Activated gamma-delta T cell treated with anti-CD3 and anti-CD28 coated beads, Interleukin-2, amount 50 U/mL, for 16 hours (primary cell): ENCODE results near the gene SIX3.

Experiments used
- DNase-seq: peaks from one replicate; pipeline ENCODE4 v3.0.0-alpha.2; 2020; ENCODE audit warnings: low read depth

Gene SIX3

DNA sequence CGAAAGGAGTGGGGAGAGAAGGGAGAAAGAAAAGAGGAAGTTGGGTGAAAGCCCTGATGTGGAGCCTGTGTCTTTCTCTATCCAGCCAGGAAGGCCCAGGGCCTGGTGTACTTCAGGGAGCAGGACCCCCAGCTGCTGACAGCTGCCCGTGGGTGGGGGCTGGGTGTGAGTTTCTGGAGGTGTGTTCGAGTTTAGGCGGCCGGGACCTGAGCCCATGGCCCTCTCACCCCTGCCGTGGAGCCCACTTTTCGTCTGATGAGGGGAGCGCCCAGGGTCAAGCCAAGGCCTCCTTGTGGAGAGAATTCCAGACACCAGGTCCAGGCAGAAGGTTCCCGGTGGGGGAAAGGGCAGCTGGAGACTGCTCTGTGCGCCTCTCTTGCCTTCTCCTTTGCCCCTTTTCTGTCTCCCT, 2.2 kb downstream of the SIX3 start:
- no peak for DNase-seq

DNA sequence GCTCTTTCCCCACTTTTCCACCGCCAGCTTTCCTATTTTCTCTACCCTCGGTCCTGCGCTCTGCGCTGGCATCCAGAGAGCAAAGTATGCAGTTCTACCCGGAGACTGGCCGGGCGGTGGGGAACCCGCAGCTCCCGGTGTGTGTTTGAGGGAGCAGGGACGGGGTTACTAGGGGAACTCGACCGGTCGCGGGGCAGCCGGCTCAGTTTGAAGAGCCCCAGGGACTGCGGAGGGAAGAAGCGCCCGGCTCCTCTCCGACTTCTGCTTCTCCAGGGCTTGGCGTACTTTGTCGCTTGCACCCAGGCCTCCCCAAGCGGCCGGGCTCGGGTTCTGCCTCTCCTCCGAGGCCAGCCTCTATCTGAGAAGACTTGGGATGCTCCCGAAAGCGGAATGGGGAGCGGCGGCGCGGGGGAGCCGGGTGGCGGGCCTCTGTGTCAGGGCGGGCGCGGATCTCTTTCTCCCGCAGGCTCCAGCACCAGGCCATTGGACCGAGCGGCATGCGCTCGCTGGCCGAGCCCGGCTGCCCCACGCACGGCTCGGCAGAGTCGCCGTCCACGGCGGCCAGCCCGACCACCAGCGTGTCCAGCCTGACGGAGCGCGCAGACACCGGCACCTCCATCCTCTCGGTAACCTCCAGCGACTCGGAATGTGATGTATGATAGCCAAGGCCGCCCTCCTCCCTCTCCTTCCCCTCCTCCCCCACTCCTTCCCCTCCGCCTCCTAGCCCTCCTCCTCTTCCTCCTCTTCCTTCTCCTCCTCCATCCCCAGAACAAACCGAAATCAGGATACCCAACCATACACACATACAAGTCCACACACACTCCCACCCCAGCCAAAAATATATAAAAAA, 2.8 kb downstream of the SIX3 start:
- no peak for DNase-seq

DNA sequence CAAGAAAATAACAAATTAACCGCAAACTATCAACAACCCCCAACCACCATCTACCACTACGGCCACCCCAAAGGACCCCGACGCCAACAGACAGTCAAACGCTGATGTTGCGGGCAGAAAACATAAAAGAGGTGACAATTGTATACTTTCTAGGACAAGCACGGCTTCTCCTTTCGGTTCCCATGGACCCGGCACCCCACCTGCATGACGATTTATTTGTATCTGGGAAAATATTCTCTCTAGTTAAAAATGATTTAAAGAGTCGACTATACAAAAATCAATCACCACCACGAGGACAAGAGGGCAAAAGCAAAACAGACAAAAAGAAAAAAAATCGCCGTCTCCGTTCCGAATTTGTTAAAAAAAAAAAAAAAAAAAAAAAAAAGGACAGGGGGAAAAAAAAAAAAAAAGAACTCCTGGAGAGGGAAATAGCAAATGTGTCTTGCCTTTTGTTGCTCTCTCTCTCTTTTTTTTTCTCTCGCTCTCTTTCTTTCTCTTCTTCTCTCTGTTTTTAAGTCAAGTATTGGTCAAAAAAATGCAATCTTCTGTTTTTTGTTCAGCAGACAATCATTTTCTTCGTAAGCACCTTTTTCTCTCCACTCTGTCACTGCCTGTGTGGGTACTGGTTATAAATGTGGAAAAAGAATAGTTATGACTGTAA, 3.6 kb downstream of the SIX3 start:
- DNase-seq: no peak

DNA sequence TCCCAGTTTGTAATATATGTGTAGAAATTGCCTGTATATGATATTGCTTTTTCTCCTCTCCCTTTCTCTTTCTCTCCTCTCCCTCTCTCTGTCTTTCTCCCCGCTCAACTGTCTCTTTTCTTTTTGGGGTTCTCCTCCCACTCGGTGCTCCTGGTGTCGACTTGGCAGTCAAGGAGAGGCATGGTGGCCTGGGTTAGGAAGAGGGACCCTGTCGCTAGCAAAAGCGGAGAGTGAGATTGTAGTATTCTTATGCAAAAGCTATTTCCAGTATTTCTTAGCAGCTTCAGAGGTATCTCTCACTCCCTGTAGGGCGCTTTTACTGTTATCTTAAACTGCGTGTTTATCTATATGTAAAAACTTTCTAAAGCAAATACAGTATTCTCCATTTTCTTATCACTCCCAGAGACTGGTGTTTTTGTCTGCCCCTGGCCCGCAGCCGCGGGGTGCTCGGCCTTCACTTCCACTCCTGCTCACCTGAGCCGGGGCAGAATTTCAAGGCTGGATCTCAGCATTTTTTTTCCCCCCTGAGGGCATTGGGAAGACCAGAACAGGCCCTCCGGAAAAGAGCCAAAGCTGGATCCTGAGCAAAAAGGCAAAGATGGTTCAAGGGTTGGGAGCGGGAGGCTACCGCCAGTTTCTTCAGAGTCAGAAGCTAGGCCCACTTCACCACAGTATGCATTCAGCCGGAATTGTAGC, 4.3 kb downstream of the SIX3 start:
- no peak for DNase-seq

DNA sequence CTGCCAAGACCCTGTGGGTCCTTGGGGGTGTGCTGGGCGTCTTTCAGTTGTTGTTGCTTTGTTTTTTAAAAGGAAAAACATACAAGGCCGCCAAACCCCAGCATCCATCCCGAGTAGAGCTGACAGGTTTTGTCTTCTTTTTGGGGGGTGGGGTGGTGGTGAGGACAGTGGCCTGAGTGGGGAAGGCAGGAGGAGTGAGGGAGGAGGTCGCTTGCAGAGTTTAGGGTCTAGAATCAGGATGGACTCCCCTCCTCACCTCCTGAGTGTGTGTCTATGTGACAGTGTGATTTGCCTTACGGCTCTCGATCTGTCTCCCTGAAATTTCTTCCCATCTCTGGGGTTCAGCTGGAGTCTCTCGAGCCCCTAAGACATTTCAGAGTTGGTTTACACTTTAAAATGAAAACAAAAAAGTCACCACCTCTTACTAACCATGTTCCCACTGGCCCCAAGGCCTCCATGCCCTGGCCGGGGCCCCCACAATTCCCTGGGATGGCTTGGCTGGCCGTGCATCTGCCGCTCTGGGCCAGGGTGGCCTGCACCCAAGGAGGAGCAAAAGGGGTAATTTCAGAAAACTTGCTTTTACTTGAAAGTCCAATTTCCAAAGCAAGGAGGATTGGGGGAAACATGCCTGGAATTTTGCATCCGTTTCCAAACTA, 5.0 kb downstream of the SIX3 start:
- DNase-seq: no peak

DNA sequence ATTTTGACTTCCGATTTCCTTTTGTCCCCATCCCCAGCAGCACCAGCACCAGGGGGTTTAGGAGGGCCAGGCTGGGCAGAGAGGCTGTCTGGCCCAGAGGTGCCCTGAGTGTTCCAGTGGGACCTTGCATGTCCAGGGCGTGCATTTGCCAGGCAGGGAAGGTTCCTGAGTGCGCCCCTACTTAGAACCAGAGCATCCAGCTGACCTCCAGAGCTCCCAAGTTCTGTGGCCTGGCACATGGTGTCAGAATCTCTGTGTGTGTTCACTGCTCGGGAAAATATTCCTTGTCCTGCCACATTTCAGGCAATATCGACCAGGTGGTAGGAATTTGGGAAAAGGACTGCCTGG, 5.5 kb downstream of the SIX3 start:
- DNase-seq: no peak

DNA sequence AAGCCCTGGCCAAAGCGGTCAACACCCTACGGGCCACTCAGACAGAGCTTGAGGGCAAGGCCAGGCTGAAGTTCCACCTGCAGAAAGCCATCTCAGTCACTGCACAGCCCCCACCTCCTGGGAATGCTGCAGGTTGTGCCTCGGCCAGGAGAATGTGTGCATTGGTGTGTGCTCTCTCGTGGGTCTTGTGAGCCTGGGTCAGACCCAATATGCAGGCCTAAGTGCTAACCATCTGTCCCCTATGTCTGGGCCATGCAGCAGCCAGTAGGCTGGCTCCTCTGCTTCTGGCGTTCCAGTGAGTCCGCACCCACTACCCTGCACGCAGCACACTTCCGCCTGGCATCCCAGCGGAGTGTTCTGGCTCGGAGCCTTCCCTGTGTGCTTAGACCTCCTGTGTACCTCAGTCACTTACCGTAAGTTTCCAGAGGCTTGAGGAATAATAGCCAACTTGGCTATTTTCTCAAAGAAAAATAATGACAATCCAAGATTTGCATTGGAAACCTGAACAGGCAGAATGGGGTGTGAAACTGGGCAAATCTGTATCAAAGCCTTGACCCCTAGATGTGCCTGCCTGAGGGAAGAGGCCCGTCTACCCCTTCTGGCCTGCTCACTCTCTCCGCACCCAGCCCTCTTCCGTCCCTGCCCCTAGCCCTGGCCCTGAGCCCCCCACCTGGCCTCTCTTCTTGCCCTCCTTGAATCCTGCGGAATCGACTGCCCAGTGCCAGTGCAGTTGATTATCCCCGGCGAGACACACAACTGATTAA, 7.2 kb downstream of the SIX3 start:
- no peak for DNase-seq

DNA sequence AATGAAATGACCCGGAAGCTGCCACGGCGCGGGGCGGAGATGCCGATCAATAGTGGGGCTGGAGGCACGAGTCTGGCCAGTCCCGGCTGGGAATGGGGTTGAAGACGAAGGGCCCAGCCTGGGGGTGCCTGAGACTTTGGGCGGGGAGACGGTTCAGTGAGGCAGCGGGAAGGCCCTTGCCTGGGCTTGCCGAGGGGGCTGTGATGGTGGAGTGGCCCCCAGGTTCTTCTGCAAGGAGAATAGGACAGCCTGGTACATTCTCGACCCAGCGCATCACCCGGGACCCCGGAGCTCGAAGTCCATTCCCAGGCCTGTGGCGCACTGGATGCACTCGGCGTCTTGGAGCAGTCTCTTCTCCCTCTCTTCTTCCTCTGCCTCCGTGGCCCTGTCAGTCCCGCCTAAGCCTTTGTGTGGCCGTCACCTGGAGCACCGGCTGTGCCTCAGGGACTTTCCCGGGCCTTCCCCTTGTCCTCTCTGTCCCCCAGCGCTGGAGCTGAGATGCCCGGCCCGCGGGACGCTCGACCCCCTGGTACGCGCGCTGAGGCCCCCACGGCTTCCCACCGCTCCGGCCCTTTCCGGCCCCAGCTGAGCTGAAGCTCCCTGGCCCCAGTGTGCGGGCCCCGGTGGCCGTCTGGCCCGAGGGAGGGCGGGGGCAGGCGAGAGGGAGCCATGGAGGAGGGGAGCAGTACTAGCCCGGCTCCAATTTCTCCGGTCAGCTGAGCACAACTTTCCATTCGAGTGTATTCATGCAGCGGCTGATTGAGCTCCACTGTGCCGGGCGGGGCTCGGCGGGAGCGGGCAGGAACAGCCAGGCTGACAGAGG, 8.0 kb downstream of the SIX3 start:
- no peak for DNase-seq

DNA sequence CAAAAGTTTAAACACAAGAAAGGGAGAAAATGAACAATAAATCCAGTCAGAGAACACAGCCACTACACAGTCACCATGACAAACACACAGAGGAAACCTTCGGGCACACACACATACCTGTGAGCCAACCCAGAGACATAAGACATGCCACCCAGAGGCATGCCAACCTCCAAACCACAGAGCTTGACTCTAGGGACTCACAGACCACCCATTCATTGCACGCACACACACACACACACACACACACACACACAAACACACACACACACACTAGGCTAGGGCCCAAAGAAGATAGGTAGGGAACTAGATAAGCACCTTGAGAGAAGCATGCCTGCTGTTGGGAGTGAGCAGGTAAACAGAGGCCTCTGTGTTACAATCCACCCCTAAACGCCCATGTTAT, 9.1 kb downstream of the SIX3 start:
- no peak for DNase-seq

DNA sequence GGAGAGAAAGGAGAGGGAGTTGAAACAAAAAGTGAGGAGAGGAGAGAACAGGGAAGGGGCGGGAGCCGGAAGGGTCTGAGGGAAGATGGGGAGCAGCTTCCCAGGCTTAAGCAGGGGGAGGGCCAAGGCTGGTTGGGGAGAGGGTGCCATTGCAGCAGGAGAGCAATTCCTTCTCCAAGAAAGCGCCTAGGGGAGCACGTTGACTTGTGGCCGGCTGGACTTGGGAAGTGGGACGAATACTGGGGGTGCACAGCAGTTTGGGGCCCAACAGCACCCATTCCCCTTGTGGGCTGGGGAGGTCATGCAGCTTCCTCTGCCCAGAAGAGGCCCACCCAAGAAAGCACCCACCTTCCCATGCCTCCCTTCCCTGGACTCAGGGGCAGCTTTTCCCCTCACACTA, 9.6 kb downstream of the SIX3 start:
- DNase-seq: no peak

DNA sequence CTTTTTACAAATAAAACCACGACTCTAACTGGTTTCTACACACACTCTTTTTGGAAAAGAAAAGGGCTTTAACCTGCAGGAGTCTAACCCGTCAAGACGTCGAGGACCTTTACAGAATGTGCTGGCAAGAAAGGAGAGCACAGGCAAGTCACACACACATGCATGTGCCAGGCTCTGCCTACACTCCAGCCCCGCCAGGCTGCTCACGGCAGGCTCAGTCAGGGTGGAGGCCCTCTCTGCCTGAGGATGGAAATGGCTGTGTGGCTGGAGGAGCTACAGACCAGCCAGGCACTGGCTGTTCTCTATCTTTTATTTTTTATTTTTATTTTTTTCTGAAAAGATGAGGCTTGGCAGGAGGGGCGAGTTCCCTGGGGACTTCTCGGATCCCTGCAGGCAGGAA, 10.2 kb downstream of the SIX3 start:
- DNase-seq: no peak

DNA sequence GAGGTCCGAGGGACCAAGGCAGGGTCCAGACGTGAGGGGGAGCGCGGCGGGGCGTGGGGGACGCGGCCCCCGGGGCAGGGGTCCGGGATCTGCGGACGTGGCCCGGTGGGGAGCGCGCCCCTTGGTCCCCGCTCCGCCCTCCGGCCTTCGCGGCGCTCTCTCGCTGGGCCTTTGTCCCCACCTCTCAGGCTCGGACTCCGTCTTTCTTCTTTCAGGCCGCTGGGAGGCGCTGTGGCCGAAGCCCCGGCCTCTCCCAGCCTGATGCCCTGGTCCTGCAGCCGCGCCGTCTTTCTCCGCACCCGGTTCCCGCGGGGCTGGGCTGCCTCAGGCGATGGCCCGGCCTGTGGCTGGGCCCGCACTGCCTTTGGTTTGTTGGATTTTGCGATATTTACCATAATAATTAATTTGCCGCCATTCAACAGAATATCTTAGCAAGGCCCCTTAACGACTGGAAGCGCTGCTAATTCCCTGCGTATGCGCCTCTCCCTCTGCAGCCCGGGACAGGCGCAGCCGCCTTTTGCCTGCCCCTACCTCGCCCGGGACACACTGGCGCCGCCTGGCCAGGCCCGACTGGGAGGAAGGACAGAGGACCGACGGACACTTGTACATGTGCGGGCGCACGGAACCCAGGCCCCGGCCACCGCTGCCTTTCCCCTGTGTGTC, 10.8 kb downstream of the SIX3 start:
- no peak for DNase-seq

DNA sequence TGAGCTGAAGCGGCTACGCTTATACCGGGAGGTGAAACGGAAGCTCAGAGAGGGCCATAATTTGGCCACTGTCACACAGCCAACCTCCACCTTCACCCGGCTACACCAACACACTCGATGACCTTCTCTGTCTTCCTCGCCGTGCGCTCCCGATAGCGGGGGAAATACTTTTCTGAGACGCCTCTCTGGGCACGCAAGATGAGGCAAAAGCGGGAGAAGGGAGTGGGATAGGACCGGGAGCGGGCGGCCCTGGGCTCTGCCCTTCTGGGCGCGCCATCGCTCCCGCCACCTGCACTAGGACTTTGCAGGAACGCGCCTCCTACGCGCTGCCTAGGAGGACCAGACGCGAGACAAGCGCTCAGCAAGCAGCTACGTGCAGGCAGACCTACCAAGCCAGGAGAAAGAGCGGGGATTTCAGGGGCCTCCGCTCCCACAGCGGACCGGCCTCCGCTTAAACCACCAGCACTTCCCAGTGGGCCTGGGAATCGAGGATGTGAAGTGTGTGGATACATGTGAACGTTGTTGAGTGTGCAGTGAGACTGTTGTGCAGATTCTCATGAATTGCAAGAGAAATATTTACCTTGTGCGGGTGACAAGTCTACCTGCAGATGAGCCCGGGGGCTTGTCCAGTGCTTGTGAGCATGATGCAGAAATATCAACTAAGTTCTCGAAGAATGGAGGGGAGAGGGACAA, 11.4 kb downstream of the SIX3 start:
- no peak for DNase-seq

DNA sequence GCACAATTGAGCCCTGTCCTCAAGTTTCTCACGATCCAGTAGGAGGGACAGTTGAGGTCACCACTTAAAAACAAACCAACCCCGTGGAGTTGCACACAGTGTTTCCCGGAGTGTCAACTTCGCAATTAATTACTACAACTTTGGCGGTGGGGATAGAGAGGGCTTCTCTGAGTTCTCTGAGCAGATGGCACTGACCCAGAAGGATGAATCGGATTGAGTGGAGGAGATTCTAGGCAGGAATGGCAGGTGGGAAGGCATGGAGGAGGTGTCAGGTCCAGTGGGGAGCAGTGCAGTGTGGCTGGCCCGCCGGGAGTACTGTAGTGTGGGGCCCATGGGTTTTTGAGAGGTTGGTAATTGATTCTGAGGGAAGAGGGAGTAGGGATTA, 12.0 kb downstream of the SIX3 start:
- no peak for DNase-seq

DNA sequence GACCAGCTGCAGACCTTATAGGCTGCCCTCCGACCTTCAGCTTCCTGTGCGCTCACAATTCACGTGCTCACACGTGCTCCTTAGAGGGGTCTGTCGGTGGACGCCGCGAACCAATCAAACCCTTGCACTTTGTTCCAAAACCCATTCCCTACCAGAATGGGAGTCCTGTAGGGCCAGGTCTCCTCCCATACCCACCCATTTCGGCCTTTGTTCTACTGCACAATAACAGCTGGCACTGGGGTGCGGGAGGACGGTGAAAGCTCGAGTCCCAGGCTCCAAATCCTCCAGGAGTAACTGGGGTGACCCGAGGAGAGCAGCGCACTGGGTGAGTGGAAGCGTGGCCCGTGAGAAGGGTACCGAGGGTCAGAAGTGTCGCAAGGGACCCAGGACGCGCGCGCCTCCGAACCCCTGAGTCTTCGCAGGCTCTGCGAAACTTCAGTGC, 13.0 kb downstream of the SIX3 start:
- DNase-seq: no peak

DNA sequence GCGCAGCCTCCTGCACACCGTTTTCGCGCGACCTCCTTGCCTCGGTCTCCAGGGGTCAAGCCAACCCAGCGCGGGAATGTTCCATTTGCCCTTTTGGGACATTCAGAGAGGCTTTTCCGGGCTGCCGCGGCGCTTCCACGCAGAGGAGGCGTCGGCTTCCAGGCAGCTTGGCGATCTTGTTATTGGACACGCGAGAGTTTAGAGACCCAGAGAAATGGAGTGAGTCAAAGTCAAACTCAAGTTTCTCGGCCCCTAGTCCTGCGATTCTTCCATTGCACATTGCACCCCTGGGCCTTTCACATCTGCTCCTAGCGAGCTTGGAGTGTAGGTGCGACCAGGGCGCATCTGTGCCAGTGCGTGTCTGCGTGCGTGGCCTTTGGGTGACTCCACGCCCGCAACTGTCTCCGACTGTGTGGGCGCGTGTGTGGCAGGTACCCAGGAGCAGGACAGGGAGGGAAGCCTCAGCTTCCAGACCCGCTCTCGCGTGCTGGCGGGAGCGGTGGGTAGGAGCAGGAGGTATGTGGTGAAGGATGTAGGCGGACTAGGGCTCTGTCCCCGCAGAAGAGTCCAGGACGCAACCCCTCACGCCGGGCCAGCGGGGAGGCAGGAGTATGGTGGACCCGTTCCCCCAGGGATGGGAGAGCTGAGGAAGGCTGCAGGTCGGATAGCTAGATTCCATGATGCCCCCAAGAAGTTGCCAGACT, 13.5 kb downstream of the SIX3 start:
- no peak for DNase-seq

DNA sequence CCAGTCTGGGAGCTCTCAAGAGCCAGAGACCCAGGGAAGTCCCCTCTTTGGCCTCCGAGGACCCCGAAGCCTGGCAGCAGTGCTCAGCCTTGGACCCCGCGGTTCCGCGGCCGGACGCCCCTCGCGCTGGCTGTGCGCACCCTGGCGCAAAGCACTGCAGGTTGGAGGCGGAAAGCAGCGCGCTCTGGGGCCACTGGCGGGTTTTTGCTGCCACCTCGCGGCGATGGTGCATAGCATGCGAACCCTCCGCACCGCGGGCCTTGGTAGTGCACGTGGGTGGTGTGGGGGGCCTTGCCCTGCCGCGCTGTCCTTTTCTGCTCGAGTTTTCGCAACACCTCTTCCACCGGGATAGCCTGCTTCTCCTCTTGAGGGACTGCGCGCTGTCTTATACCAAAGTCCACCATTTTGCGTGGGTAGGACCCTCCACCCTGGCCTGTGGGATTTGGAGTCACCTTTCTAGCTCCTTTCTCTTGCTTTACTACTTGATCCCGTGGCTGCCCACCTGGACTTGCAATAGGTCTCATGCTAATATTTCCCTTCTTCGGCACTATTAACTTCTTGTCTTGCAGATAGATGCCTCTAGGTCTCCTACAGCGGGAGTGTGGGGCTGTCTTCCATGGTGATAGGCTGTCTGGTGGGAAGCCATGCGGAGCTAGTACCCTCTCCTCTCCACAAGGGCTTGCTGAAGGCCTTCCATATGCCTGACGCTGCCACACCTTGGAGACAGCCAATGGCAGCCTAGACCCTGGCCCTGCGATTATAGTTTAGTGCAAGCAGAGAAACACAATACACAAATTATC, 14.3 kb downstream of the SIX3 start:
- peak; percentile 65 for DNase-seq

DNA sequence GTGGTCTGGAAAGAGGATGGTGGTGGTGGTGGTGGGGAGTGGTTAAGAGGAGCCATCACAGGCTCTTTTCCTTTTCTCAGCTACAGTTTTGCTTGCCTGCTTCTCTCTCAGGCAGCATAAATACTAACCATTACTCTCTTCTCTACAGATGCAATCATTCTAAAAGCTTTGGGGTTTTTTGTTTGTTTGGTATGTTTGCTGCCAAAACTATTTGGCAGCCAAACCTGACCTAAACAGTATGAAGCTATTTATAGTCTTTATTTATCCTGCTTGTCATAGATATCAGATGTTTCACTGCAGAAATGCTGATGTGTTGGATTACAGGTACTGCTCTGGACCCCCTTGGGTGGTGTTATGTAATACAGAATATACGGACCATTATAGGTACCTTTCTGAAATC, 15.3 kb downstream of the SIX3 start:
- DNase-seq: no peak
